ENCODE data around the gene UQCC3.

DNA sequence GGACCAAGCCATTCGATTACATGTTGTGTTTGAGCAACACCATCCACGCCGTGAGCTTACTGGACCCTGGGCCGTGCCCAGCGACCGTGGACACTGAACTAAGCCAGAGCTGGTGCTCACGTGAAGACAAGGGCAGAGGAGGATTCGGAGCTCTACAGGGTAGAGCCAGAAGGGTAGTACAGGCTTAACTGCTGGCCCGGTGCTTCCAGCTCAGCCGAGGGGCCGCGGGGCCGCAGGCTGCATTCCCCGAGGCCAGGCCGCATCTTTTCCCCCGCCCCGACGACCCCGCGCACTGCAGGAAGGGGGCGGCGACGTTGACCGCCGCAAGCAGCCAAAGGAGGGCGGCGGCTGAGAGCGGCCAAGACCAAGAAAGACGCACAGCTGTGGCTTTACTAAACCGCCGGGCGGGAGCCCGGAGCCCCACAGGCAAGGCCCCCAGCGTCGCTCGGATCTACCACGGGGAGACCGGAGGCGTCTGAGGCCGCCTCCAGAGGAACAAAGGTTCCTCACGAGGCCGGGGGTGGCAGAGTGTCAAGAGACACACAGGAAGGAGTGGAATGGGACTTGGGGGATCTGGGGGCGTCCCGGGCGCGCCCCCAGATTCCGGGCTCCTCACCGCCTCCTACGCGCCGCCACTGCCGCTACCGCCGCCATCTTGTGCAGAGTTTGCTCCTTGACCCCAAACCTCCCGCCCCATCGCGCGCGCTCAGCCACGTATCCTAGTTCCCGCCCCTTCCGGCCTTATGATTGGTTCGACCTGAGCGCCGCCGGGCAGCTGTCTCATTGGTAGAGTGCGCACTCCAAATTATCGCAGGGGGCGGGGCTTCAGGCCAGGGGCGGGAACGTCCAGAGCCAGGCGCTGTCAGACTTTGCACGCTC lies 25.3 kb upstream of the UQCC3 start, which contains the start of gene GANAB:
- TF ChIP-seq EZH2phosphoT487 (IDR thresholded peaks at IDR 0.05; ENCODE audit: insufficient read depth, low read depth) (no peak), EZH2 (IDR thresholded peaks at IDR 0.05; ENCODE audit: insufficient read depth, poor library complexity, severe bottlenecking) (no peak)

Data from GM23248 (cell line).